ENCODE results near the gene PLEKHG7. TPM values are rescaled to one million over a fixed set of nuclear protein-coding genes. Genes with fewer than 3 reads are reported as not detected.
"Not testable (repeated sequence)": the region's sequence is repeated elsewhere in the genome, so short reads cannot be mapped to it uniquely, and the experiment has no call there.

PLEKHG7 gene
- total RNA-seq, 1 donor from 2014 or later, result 0.23 TPM

GRCh38 chr12:92665496-92665895, 37.3 kb upstream of the PLEKHG7 start:
- no peak for DNase-seq (ENCODE audit: low read depth)
- no peak for TF ChIP-seq CTCF (conservative IDR thresholded peaks at IDR 0.05; ENCODE audit: low read depth, low read length)
- H3K4me3 ChIP-seq (ENCODE audit: low read depth, low read length), result no peak overlapping the region

GRCh38 chr12:92668739-92669138, 34.0 kb upstream of the PLEKHG7 start:
- no peak for TF ChIP-seq CTCF (conservative IDR thresholded peaks at IDR 0.05; ENCODE audit: low read depth, low read length)
- H3K4me3 ChIP-seq (ENCODE audit: low read depth, low read length), result no peak overlapping the region
- DNase-seq (ENCODE audit: low read depth), result no peak

DNA sequence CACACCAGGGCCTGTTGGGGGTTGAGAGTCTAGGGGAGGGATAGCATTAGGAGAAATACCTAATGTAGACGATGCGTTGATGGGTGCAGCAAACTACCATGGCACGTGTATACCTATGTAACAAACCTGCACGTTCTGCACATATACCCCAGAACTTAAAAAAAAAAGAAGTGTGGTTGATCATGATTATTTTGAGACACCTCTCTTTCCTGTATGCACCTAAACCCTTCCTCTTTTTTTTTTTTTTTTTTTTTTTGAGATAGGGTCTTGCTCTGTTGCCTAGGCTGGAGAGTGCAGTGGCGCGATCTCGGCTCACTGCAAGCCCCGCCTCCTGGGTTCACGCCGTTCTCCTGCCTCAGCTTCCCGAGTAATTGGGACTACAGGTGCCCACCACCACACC, 31.3 kb upstream of the PLEKHG7 start:
- H3K4me3 ChIP-seq (ENCODE audit: low read depth, low read length); DNase-seq (ENCODE audit: low read depth): not testable (repeated sequence)

DNA sequence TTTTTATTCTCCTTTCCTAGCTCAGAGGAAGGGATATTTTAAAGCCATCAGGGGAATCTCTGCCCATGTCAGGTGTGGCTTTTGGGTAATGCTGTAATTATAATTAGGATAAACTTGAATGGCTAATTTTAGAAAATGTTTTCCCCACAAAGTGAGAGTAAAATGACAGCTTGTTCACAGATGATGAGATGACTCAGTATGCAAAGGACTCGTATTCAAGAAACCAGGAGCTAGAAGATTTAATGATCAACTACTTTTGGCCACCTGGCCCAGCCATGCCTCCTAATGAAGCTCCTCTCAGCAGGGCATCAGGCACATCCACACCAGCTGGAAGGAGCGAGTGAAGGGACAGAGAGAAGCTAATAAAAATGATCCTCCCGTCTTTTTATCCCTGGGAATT, 29.0 kb upstream of the PLEKHG7 start:
- no peak for DNase-seq (ENCODE audit: low read depth)
- TF ChIP-seq CTCF (conservative IDR thresholded peaks at IDR 0.05; ENCODE audit: low read depth, low read length), result no peak
- no peak overlapping the region for H3K4me3 ChIP-seq (ENCODE audit: low read depth, low read length)

DNA sequence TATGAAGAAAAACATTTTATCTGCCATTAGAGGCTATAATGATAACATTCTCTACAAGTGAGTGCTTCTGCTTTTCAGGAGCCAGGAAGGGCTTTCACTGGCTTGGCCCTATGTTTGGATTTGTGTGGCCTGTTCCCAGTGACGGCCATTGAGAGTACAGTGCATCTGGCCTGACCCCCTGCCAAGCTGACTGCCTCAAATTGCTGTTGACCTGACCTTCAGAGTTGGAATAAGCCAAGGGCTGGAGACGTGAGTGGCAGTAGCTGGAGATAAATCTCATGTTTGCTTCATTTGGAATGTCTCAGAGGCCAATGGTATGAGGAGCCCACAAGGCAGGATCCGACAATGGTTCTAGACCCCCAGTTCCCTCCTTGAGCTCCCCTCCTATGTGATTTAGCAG, 28.3 kb upstream of the PLEKHG7 start:
- DNase-seq (ENCODE audit: low read depth), result no peak
- no peak for TF ChIP-seq CTCF (conservative IDR thresholded peaks at IDR 0.05; ENCODE audit: low read depth, low read length)
- no peak overlapping the region for H3K4me3 ChIP-seq (ENCODE audit: low read depth, low read length)

DNA sequence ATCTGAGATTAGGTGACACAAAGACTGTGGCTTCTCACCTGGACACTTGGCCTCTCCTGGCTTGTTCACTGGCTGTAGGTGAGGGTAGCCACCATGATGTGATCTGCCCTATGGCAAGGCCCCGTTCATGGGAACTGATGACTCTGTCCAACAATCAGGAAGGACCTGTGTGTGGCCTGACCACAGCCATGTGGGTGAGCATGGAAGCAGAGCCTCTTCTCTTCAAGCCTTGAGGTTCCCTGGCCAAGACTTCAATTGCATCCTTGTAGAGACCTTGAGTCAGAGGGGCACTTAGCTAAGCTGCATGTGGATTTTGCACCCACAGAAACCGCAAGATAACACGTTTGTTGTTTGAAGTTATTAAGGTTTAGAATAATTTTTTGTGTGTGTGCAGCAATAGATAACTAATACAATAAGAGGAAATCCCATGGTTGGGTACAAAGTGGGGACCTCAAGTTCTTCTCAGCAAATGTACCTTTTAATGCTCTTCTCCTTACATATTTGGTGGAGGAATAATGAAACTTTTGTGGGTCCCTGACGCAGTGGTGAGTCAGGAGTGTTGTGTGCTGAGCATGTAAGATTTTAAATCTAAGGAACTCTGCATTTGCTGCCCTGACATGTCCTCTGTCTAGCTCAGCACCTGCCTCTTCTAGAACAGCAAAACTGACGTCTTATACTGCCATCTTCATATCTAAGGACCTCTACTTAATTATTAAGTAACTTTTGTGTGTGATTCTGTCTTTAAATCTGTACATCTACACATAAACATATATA, 27.5 kb upstream of the PLEKHG7 start:
- no peak for TF ChIP-seq CTCF (conservative IDR thresholded peaks at IDR 0.05; ENCODE audit: low read depth, low read length)
- no peak for DNase-seq (ENCODE audit: low read depth)
- no peak overlapping the region for H3K4me3 ChIP-seq (ENCODE audit: low read depth, low read length)

- TF ChIP-seq CTCF (conservative IDR thresholded peaks at IDR 0.05; ENCODE audit: low read depth, low read length), result no peak
- DNase-seq (ENCODE audit: low read depth), result no peak
These were observed 26.1 kb upstream of the PLEKHG7 start for GRCh38 chr12:92676710-92677109.

More at GRCh38 chr12:92676710-92677109, 26.1 kb upstream of the PLEKHG7 start:
- H3K4me3 ChIP-seq (ENCODE audit: low read depth, low read length), result no peak overlapping the region
